Glutamatergic neuron (in vitro differentiated cells): ENCODE results near the gene B3GALT6. TPM values are rescaled to one million over a fixed set of nuclear protein-coding genes. Genes with fewer than 3 reads are reported as not detected.

ENCODE experiments used
- DNase-seq: peaks from one replicate; pipeline ENCODE4 v3.0.0; 2022
- H3K27ac Mint-ChIP-seq: one replicate; pipeline ENCODE4 v1.8.0; 2020; ENCODE audit warnings: mild to moderate bottlenecking, mixed read lengths, inconsistent platforms; ENCODE audit not compliant: unreplicated experiment
- H3K27me3 Mint-ChIP-seq: one replicate; pipeline ENCODE4 v1.8.0; 2020; ENCODE audit warnings: mild to moderate bottlenecking, moderate library complexity, mixed read lengths, inconsistent platforms; ENCODE audit not compliant: unreplicated experiment
- H3K36me3 Mint-ChIP-seq: one replicate; pipeline ENCODE4 v1.8.0; 2020; ENCODE audit warnings: mild to moderate bottlenecking, mixed read lengths, inconsistent platforms; ENCODE audit not compliant: unreplicated experiment
- H3K4me1 Mint-ChIP-seq: one replicate; pipeline ENCODE4 v1.8.0; 2020; ENCODE audit warnings: mild to moderate bottlenecking, low read depth, mixed read lengths, inconsistent platforms; ENCODE audit not compliant: unreplicated experiment
- H3K4me3 Mint-ChIP-seq: one replicate; pipeline ENCODE4 v1.8.0; 2020; ENCODE audit warnings: mild to moderate bottlenecking, mixed read lengths, inconsistent platforms; ENCODE audit not compliant: unreplicated experiment
- H3K9me3 Mint-ChIP-seq: one replicate; pipeline ENCODE4 v1.8.0; 2020; ENCODE audit warnings: mild to moderate bottlenecking, moderate library complexity, mixed read lengths, inconsistent platforms; ENCODE audit not compliant: unreplicated experiment
- total RNA-seq: library from RNA; stranded (reverse); fragmentation: NEBNext Ultra II Directional; extraction: Animal tissue kit (Norgen Biotek cat#: 25700); gene quantifications from one replicate; pipeline ENCODE4 v1.2.1, GENCODE V29; 2021; ENCODE audit not compliant: unreplicated experiment
- TF ChIP-seq, protein P1 (sequence below): fragments of 200-600 bp; sonication (generic); IDR thresholded peaks from one replicate; pipeline ENCODE4 v1.5.0; 2021; ENCODE audit not compliant: partially characterized antibody, unreplicated experiment

The B3GALT6 gene
- total RNA-seq, 1 donor from 2014 or later = 30.0 TPM

DNA sequence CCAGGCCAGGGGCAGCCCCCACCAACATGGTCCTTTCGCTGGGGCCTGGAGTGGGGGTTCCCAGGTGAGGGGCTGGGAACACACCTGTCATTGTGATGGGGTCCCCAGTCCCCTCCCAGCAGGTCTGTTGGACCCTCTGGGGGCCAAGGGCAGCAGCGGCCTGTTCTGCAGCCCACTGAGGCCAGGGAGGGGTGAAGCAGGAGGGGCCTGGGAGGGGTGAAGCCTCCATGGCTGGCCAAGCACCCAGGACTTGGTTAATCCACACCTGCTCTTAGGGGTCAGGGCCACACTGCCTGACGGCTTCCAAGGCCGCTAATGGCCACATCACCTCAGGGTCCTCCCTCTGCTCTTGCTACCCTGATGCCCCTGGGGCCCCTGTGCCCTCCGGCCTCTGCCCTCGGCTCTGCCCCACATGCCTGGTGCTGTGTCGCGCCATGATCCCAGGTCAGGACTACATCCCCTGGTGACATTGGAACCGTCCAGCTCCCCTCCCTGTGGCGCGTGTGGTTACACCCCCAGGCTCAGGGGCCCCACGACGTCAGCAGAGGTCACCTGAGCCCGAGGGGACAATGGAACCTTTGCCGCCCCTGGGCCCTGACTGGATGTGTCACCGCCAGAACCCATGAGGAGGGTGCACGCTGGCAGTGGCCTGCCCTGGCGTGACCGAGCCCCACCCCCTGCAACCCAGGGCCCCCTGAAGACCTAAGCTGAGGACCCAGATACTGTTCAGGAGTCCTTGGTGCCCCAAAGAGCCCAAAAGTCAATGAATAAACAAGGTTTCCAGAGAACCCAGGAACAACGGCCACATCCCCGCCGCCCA lies 32.7 kb upstream of the B3GALT6 start:
- H3K4me3 Mint-ChIP-seq = no peak overlapping the region
- H3K4me1 Mint-ChIP-seq = no peaks in the 10 kb centered on the region
- peaks cover 4% of the 10 kb centered on the region for H3K9me3 Mint-ChIP-seq
- TF ChIP-seq, protein P1, sequence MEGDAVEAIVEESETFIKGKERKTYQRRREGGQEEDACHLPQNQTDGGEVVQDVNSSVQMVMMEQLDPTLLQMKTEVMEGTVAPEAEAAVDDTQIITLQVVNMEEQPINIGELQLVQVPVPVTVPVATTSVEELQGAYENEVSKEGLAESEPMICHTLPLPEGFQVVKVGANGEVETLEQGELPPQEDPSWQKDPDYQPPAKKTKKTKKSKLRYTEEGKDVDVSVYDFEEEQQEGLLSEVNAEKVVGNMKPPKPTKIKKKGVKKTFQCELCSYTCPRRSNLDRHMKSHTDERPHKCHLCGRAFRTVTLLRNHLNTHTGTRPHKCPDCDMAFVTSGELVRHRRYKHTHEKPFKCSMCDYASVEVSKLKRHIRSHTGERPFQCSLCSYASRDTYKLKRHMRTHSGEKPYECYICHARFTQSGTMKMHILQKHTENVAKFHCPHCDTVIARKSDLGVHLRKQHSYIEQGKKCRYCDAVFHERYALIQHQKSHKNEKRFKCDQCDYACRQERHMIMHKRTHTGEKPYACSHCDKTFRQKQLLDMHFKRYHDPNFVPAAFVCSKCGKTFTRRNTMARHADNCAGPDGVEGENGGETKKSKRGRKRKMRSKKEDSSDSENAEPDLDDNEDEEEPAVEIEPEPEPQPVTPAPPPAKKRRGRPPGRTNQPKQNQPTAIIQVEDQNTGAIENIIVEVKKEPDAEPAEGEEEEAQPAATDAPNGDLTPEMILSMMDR = no peak
- H3K27ac Mint-ChIP-seq = no peak overlapping the region
- peaks cover 5% of the 10 kb centered on the region for H3K27me3 Mint-ChIP-seq
- no peak for DNase-seq
- peaks cover 8% of the 10 kb centered on the region for H3K36me3 Mint-ChIP-seq

DNA sequence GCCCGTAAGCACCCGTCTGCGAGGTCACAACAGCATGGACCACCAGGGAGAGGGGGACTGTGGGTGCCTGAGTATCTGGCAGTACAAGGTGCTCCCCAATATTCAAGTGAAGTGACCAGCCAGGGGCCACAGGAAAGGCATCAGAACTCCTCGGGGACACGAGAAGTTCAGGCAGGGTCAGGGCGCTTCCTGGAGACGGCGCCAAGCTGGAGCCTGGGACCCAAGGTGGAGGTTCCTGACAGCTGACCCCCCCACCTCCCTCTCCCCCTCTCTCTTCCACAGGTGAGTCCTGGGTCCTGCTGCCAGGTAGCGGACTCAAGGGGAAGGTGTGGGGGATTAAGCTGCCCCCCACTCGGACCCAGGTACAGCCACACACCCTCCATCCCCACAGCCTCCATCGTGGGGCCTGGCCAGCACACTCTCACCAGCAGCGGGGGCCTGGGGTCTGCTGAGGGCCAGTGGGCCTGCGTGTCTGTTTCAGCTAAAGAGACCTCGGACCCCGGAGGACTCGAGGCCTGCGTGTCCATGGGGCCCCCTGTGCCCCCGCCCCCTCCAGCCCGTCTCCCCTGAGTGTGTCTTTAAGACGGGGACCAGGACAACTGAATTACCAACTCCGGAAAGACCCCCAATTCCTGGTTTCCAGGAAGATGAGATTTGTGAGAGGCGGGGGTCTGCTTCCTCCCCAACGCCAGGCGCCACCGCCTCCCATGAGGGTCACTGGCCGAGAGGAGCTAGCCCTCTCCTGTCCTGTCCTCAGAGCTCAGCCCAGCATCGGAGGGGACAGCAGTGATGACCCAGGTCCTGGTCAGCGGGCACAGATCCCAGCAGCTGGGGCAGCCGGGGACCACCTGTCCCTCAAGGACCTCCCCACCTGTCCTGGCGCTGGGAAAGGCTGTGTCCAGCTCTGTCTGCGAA lies 31.8 kb upstream of the B3GALT6 start:
- H3K36me3 Mint-ChIP-seq = peaks cover 4% of the 10 kb centered on the region
- H3K4me3 Mint-ChIP-seq = no peak overlapping the region
- no peak overlapping the region for H3K27ac Mint-ChIP-seq
- H3K9me3 Mint-ChIP-seq = peaks cover 2% of the 10 kb centered on the region
- peaks cover 6% of the 10 kb centered on the region for H3K27me3 Mint-ChIP-seq
- H3K4me1 Mint-ChIP-seq = no peaks in the 10 kb centered on the region
- TF ChIP-seq, protein P1 = no peak
- peak; percentile 32 for DNase-seq

DNA sequence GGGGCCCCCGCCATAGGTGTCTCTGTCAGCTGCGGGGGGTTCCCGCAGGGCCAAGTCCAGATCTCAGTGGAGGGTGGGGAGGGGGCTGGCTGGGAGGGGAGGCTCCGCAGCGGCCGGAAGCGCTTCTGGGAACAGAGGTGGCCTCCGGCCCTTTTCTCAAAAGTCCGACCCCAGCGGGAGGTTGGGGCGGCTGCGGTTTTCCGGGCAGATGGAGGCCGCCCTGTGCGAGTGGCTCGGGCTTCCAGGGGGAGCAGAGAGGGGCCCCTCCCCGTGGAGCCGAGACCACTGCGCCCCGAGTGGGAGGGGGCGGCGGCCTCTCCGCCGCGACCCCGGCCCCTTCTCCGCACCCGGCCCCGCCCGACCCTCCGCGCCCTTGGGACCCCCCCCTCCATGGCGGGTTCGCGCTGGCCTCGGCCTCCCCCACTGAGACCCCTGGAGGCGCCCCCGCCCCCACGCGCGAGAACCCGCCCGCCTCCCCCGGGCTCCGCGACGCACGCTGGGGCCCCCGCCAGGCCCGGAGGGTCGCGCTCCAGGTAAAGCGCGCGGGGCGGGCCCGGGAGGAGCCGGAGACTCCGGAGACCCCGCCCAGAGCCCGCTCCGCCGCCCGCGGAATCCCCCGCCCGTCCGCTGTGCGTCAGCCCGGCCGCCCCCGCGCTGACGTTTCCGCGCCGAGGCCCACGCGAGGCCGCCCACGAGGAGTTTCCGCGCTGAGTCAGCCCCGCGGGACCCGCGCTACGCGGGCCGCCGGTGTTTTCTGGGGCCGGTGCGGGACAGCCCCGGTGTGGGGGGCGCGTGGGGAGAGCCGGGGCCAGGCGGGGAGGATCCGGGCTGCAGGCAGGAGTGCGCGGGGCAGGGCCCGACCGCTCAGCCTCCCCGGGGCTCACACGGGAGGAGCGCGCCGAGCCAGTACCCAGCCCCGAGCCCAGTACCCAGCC lies 30.9 kb upstream of the B3GALT6 start:
- peak; percentile 50 for DNase-seq
- Mint-ChIP-seq H3K27me3 (peaks cover 6% of the 10 kb centered on the region), H3K4me3 (no peak overlapping the region), H3K4me1 (no peaks in the 10 kb centered on the region), H3K9me3 (peaks cover 2% of the 10 kb centered on the region), H3K27ac (no peak overlapping the region), H3K36me3 (peaks cover 3% of the 10 kb centered on the region)
- TF ChIP-seq, protein P1 = no peak

DNA sequence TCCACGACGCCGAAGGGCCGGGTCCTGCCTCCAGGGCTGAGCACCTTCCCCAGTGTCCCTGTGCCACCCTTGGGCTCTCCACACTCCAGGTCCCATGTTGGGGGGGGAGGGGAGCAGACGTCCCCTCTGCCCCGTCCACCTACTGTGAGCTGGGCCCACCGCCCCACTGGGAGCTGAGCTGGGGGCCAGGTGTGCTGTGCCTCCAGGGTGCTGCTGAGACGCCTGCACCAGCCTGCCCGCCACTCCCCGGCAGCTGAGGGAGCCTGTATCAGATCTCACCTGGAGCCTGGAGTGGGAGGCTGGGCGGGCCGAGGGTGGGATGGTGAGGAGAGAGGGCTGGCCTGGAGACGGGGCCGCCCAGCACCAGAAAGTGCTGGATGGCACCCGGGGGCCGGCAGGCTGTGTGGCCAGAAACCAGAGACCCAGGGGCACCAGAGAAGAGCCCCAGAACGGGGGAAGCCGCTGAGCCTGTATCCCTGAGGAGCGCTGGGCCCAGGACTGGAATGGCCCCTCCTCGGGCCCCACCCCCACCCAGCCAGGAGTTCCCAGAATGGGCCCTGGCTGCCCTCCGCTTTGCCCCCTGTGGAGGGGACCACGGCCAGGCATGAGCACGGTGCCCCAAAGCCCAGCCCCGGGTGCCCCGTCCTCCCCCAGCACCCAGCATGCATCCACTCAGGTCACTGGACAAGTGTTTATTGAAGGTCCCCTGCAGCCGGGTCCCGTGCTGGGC lies 29.0 kb upstream of the B3GALT6 start:
- Mint-ChIP-seq H3K27me3 (peaks cover 4% of the 10 kb centered on the region), H3K36me3 (no peaks in the 10 kb centered on the region), H3K4me1 (peaks cover 1% of the 10 kb centered on the region), H3K9me3 (peaks cover 3% of the 10 kb centered on the region), H3K4me3 (no peak overlapping the region), H3K27ac (no peak overlapping the region)
- DNase-seq = peak; percentile 19
- TF ChIP-seq, protein P1 = no peak
